Measurements from ENCODE around the gene MORN1.

DNA sequence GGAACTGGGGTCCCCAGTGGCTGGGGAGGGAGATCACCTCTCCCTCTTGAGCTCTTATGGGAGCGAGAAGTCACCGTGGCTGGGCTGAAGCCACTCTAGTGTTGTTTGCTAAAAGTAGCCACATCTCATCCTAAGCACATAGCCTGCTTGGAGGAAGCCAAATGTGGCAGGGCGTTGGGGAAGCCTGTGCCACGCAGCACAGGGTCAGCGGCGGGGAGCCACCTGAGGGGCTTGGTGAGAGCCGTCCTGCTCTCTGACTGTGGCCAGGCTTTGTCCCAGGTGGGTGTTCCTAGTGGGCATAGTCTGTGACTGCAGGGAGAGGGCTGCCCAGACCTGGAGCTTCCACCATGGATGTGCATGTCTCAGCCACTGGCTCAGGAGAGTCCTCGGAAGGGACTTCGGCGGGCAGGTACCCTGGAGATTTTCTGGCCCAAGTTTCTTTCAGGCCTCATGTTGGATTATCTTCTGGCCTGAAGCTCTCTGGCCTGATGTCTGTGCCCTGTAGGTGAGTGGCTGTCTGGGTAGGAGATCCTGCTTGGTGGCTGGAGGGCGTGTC is 38.9 kb downstream of the MORN1 start:
- TF ChIP-seq CTCF (IDR thresholded peaks at IDR 0.05 in 2 of 3, conservative IDR thresholded peaks at IDR 0.05 in 1 of 3; ENCODE audit: insufficient read depth in 2 of 3, low read depth in 1 of 3, low read length in 3 of 3) (no peak), EP300 (IDR thresholded peaks at IDR 0.05; ENCODE audit: low read length) (no peak), THAP7 (CRISPR knock-in tag; IDR thresholded peaks at IDR 0.05) (no peak), KDM1A (IDR thresholded peaks at IDR 0.05) (no peak), FOXM1 (IDR thresholded peaks at IDR 0.05; ENCODE audit: low read depth) (no peak), FOXM1 (CRISPR knock-in tag; IDR thresholded peaks at IDR 0.05; ENCODE audit: low read depth) (no peak), SMC3 (conservative IDR thresholded peaks at IDR 0.05; ENCODE audit: insufficient read depth, low read depth, low read length) (no peak), SMARCE1 (IDR thresholded peaks at IDR 0.05) (no peak), NKRF (IDR thresholded peaks at IDR 0.05; ENCODE audit: borderline replicate concordance) (no peak), JUND (IDR thresholded peaks at IDR 0.05; ENCODE audit: borderline replicate concordance, low read depth, low read length) (no peak), JUND (tag; IDR thresholded peaks at IDR 0.05; ENCODE audit: borderline replicate concordance, low read depth, low read length) (no peak), MED1 (CRISPR knock-in tag; IDR thresholded peaks at IDR 0.05; ENCODE audit: borderline replicate concordance) (no peak), TARDBP (IDR thresholded peaks at IDR 0.05) (no peak)

Data from K562 (cell line).